ENCODE results near the gene BTG3.

Gene BTG3

DNA sequence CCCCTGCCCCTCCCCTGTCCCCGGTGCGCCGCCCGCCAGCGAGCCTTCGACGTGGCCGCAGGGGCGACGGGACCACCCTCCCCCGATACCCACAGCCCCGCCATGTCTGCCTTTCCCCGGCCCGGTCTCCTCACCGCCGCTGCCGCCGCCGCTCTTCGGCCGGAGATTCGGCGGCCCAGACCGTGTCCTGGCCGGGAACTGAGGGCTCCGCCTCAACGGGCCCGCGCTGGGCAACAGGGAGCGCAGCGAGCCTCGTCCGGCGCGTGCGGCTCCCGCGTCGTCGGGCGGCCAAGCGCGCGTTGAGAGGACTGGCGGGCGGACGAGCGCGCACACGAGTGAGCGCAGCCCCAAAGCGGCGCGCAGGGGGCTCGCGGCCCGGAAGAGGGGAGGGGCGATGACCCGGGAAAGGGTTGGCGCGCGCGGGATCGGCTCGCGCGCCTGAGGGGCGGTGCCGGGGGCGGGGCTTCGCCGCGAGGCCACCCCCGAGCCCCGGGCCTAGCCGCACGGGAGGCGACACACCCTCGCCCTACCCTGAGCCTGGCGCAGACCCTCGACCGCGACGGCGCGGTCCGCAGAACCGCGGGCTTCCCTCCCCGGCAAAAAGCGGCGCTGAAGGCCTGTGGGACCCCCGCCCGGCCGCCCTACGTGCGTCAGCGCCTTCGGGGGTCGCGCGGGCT is at the start of gene BTG3:
TSS of gene BTG3 (minus strand) at position 337 of the 677 bp plus-strand sequence. CDS start 3,757 bp downstream, outside the sequence.
- intact Hi-C loops (cut with DNase I), result no loop called here
- peak; percentile 37 to 95 (median 64) for DNase-seq

GRCh38 chr21:17660862-17661261 is 48.2 kb upstream of the BTG3 start:
- DNase-seq, result peak in 9 of 10 donors; percentile 34 to 95 (median 70)

DNA sequence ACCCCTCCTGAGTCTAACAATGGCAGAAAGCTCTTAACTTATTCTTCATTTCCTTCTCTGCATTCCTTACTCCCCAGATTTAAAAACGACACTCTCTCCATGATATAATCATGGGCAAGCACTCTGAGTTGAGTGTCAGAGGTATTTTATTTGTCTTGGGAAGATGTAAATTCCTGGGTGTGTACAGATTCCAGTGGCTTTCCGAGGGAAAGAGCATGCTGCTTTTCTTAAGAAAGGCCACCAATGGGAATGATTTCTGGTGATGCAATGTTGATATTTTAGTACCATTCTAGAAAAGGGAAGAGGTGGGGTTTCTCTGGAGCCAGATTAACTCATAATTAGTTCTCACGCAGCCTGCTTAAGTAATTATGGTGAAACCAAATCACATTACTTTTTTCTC is 47.8 kb upstream of the BTG3 start:
- intact Hi-C loops (cut with DNase I), result no loop called here
- DNase-seq, result no peak

More at GRCh38 chr21:17660862-17661261, 48.2 kb upstream of the BTG3 start:
- intact Hi-C loops (cut with DNase I), result no loop called here

GRCh38 chr21:17658931-17659330 is 46.2 kb upstream of the BTG3 start:
- DNase-seq, result no peak
- intact Hi-C loops (cut with DNase I), result no loop called here

GRCh38 chr21:17651526-17651925 is 38.8 kb upstream of the BTG3 start:
- intact Hi-C loops (cut with DNase I), result no loop called here
- DNase-seq, result no peak

- DNase-seq, result no peak
- intact Hi-C loops (cut with DNase I), result no loop called here
Observed at GRCh38 chr21:17650292-17650691, 37.6 kb upstream of the BTG3 start.

DNA sequence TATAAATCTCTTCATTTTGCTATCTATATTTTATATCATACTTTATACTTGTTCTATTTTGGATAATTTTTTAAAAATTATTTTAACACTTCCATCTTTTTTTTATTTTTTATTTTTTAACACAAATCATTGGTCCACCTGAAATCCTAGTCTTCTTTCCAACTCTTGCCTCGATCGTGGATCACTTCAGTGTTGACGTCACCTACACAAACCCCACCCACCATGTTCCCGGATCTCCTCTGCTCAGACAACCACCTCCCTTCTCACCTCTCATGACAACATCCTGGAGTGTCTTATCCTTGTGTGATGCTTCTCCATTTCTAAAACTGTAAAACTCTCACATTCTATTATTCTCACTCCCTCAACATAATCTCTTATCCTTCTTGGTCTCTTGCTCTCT is 34.1 kb upstream of the BTG3 start:
- no peak for DNase-seq
- intact Hi-C loops (cut with DNase I), result no loop called here

- intact Hi-C loops (cut with DNase I), result no loop called here
- no peak for DNase-seq
Observed at GRCh38 chr21:17644186-17644585, 31.5 kb upstream of the BTG3 start.

GRCh38 chr21:17640821-17641220 is 28.1 kb upstream of the BTG3 start:
- no peak for DNase-seq
- intact Hi-C loops (cut with DNase I), result no loop called here

GRCh38 chr21:17636711-17637110 is 24.0 kb upstream of the BTG3 start:
- DNase-seq, result no peak
- intact Hi-C loops (cut with DNase I), result no loop called here

GRCh38 chr21:17631195-17631594 is 18.5 kb upstream of the BTG3 start:
- no peak for DNase-seq
- intact Hi-C loops (cut with DNase I), result no loop called here

DNA sequence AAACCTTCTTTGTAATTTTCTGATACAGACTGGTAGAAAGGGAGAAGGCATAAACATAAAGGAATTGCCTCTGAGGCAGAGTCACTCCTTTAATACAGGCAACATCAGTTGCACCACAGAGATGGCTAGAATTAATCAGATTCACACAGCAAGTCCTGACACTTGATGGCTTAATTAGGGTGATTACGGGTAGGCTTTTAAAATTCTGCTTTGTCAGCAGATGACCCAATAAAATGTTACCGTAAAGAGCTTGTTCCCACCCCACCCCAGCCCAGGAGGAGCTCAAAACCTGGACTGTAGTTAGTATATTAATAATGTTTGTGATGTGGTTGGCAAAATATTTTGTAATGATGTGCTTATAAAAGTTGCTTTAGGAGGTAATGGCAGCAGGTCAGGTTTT is 9.3 kb upstream of the BTG3 start:
- intact Hi-C loops (cut with DNase I), result no loop called here

GRCh38 chr21:17616831-17617230 is 4.1 kb upstream of the BTG3 start:
- DNase-seq, result no peak
- intact Hi-C loops (cut with DNase I), result no loop called here

More for the DNA sequence above, 9.3 kb upstream of the BTG3 start:
- no peak for DNase-seq

DNA sequence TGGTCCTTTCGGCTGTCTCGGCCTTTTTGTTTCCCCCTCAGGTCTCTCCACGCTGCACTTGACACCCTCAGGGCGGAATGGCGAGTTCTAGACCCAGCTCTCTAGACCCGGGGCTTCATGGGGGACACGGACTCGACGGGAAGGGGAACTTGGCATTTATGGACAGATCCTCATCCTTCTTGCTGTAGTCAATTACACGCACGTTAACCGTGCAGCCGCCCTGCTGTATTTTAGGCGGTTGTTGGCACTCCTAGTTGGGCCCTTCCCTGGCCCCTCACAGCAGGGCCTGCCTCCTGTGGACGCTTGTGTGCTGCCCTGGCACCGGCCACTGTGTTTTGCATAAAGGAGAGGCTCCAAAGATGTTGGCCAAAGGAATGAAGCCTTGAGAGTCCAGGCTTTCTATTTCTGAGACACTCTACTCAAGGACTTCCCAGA is 558 bp upstream of the BTG3 start:
- peak in 6 of 10 donors; percentile 14 to 84 (median 44) for DNase-seq
- intact Hi-C loops (cut with DNase I), result no loop called here

DNA sequence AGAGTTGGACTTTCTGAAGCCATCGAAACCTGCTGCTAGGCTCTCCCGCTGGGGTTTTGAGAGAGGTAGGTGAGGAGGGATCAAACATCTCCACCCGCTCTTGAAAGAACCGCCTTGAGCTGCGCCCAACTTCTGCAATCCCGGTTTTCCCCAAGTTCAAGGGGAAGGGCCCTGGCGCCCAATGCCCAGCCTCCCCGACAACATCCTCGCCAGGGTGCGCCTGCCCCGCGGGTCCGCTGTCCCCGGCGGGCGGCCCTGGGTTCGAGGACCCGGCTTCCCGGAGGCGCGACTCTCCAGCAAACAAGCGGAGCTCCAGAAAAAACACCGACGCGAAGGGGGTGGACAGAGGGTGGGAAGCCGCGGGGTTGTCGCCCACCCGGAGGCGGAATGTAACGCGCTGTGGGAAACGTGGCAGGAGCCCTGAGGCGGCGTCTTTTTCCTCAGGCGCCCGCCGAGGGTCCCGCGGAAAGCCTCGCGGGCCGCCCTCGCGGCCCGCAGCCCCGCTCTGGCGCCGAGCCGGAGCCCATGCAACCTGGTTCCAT is 607 bp downstream of the BTG3 start:
- intact Hi-C loops (cut with DNase I), result no loop called here
- peak in 7 of 10 donors; percentile 6 to 81 (median 26) for DNase-seq

DNA sequence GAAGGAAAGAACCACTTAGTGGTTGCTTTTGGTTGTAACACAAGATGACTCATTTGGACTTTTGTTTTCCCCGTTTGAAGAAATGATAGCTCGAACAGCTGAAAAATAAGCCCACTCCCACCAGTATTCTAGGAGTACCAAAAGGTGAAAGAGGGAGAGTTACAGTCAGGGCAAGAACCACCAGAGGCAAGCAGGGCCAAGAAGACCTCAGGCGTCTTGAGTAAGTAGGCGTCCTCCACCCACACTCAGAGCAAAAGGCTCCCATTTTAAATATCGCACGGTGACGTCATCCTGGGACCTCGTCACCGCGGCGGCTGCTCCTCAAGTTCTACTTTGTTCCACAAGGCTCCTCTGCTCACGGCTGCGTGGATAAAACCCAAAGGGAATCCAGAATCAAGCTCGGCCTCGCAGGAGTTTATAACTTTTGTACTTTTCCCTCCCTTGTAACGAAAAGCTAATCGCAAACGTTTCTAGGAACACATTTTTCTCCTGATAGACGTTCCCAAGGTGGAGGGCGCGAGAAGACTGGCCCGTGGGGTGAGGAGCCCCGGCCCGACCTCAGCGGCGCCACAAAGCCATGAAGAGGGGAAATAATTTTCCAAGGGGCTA is 1.2 kb downstream of the BTG3 start:
- intact Hi-C loops (cut with DNase I), result no loop called here
- peak; percentile 17 to 92 (median 52) for DNase-seq

DNA sequence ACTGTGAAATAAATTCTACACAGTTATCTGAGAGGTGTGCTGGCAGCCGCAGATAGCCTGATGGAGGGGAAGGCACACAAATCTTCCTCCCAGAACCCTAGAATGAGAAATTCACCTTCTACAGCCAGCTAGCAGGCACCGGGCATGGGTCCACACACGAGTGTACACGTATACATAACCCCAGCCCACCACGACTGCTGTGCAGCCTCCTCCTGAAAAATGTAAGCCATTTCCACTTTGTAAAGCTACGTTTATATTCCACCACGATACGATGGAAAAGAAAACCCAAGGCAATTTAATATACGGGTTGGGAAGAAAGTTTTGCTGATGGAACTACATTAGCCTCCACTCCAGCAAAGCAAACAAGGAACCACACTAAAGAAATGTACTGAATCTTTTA is 1.8 kb downstream of the BTG3 start:
- intact Hi-C loops (cut with DNase I), result no loop called here
- peak in 2 of 10 donors; percentile 47 to 64 for DNase-seq

DNA sequence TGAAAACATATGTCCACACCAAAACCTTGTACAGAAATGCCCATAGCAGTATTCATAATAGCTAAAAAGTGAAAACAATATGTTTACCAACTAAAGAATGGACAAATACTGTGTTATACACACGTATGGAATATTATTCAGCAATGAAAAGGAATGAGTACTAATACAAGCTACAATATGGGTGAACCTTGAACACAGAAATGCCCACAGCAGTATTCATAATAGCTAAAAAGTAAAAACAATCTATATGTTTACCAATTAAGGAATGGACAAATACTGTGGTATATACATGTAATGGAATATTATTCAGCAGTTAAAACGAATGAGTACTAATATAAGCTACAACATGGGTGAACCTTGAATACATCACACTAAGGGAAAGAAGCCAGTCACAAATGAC is 3.0 kb downstream of the BTG3 start:
- no peak for DNase-seq
- intact Hi-C loops (cut with DNase I), result no loop called here

DNA sequence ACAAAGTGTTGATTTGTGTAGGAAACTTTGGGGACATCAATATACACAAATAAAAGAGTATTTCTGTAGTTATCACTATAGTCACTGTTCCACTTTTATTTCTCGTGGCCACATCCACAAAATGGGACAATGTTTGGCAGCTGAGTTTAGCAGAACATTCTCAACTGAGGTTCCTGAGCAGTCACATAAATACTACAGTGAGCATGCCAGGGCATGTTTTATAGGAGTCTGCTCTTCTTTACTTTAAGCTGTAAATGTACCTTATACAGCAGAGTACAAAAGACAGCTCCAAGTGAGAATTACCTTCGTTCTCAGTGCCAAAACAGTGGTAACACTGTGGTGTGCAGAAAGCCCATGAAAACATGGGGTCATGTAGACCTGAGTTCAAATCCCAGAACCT is 5.0 kb downstream of the BTG3 start:
- no peak for DNase-seq
- intact Hi-C loops (cut with DNase I), result no loop called here

GRCh38 chr21:17602874-17603273 is 9.8 kb downstream of the BTG3 start:
- no peak for DNase-seq
- intact Hi-C loops (cut with DNase I), result no loop called here

GRCh38 chr21:17598437-17598836 is 14.3 kb downstream of the BTG3 start:
- no peak for DNase-seq
- intact Hi-C loops (cut with DNase I), result no loop called here

GRCh38 chr21:17597680-17598079 is 15.0 kb downstream of the BTG3 start:
- no peak for DNase-seq
- intact Hi-C loops (cut with DNase I), result no loop called here

All from posterior cingulate gyrus (tissue), 11 donors.